Psoas muscle (tissue), 8 donors: Measurements from ENCODE around the gene ANXA8. TPM values are rescaled to one million over a fixed set of nuclear protein-coding genes. Genes with fewer than 3 reads are reported as not detected.
"Not testable (repeated sequence)": the region's sequence is repeated elsewhere in the genome, so short reads cannot be mapped to it uniquely, and the experiment has no call there.

Source experiments
- ATAC-seq, 4 donors: fragments of 200-7000 bp; cut with Tn5 transposase; one replicate each; pipeline ENCODE4 v1.9.1; 2020; ENCODE audit warnings: moderate library complexity in 3 of 4, mild to moderate bottlenecking in 2 of 4
- DNase-seq, 2 donors: peaks; one replicate each; pipeline ENCODE4 v3.0.0-alpha.2; 2020
- H3K27ac ChIP-seq: fragments of 200-600 bp; one replicate; pipeline ENCODE4 v1.8.0; 2022
- H3K27me3 ChIP-seq, 3 donors: fragments of 200-600 bp in 1 of 3; one replicate each; pipeline versions ENCODE4 v1.6.1 to v1.8.0; 2013 to 2022; ENCODE audit warnings: low read length in 2 of 3, mild to moderate bottlenecking in 2 of 3, moderate library complexity in 1 of 3; ENCODE audit not compliant: insufficient read depth in 3 of 3
- H3K36me3 ChIP-seq, 2 donors: fragments of 200-600 bp in 1 of 2; one replicate each; pipeline versions ENCODE4 v1.6.1 to v1.8.0; 2013 to 2022; ENCODE audit warnings: low read depth in 1 of 2, mild to moderate bottlenecking in 1 of 2, moderate library complexity in 1 of 2; ENCODE audit not compliant: insufficient read depth in 1 of 2
- H3K4me1 ChIP-seq: fragments of 200-600 bp; one replicate; pipeline ENCODE4 v1.8.0; 2022
- H3K4me3 ChIP-seq: fragments of 200-600 bp; one replicate; pipeline ENCODE4 v1.8.0; 2022; ENCODE audit warnings: mild to moderate bottlenecking
- H3K9me3 ChIP-seq: fragments of 200-600 bp; one replicate; pipeline ENCODE4 v1.8.0; 2022
- WGBS, 3 donors: extraction: QIAGEN DNeasy Blood & Tissue Kit; methylation state at CpG; one replicate each; pipeline versions ENCODE4 v1.1.6 to v1.1.7; 2013; 5-methylcytosine and 5-hydroxymethylcytosine counted together
- intact Hi-C, 2 donors: fragments of 100-400 bp; cut with DNase I; formaldehyde crosslinking; loops; one replicate each; pipeline versions ENCODE4 v1.11.0 to v1.14.2; 2022
- polyA plus RNA-seq, 3 donors: library from polyadenylated mRNA; stranded (reverse); fragments of 200-250 nt; gene quantifications; one replicate each; pipeline ENCODE4 v1.2.3, GENCODE V29; 2013
- total RNA-seq, 4 donors: library from RNA; stranded (reverse); fragmentation: NEBNext Ultra II Directional in 2 of 4; extraction: Animal tissue kit (Norgen Biotek cat#: 25700) in 2 of 4; gene quantifications; one replicate each; pipeline versions ENCODE4 v1.2.1 to v1.2.4, GENCODE V29; 2021 to 2023
- donor health status: healthy with polysubstance abuse.
- donor health status: DM: no; HTN: no; CAD: no; lungs with moderate emphysema.
- donor health status: Bipolar disorder and iron deficiency.
- donor health status: healthy.
- donor health status: DM: yes; HTN: yes; CAD: no.
- donor health status: DM: no; HTN: no; CAD: no.
- donor health status: DM: no; HTN: no; CAD: no.
- donor health status: DM: yes; HTN: yes; CAD: no.

The ANXA8 gene
- total and polyA plus RNA-seq, 7 donors = 0.03 to 0.17 (median 0.07) TPM; not detected in 3

GRCh38 chr10:47480133-47480532 lies 3.8 kb downstream of the ANXA8 start:
- DNase-seq, H3K36me3 ChIP-seq, H3K27ac ChIP-seq, H3K9me3 ChIP-seq, H3K4me3 ChIP-seq, H3K4me1 ChIP-seq, ATAC-seq, intact Hi-C loops, H3K27me3 ChIP-seq: not testable (repeated sequence)
- WGBS, 3 donors = no CpG with 5 or more reads among the region's 3 CpGs

- DNase-seq, H3K4me3 ChIP-seq, H3K27me3 ChIP-seq, ATAC-seq, H3K36me3 ChIP-seq, H3K27ac ChIP-seq, H3K9me3 ChIP-seq, intact Hi-C loops, H3K4me1 ChIP-seq: not testable (repeated sequence)
- WGBS, 3 donors = 68 to 81% (median 74%) methylated on average over 3 to 4 of the region's 5 CpGs
Observed at GRCh38 chr10:47478114-47478513, 5.8 kb downstream of the ANXA8 start.

GRCh38 chr10:47477078-47477477 lies 6.8 kb downstream of the ANXA8 start:
- intact Hi-C loops, H3K27ac ChIP-seq, H3K4me1 ChIP-seq, DNase-seq, H3K36me3 ChIP-seq, H3K4me3 ChIP-seq, ATAC-seq, H3K27me3 ChIP-seq, H3K9me3 ChIP-seq: not testable (repeated sequence)
- 85 to 96% (median 92%) methylated on average over 7 to 9 of the region's 11 CpGs for WGBS, 3 donors

GRCh38 chr10:47475101-47475500 lies 8.8 kb downstream of the ANXA8 start:
- H3K4me3 ChIP-seq, H3K36me3 ChIP-seq, H3K9me3 ChIP-seq, H3K27ac ChIP-seq, DNase-seq, H3K4me1 ChIP-seq, ATAC-seq, intact Hi-C loops, H3K27me3 ChIP-seq: not testable (repeated sequence)
- WGBS, 3 donors = 81 to 96% (median 87%) methylated on average over 4 to 5 of the region's 5 CpGs

GRCh38 chr10:47473516-47473915 lies 10.4 kb downstream of the ANXA8 start:
- H3K4me1 ChIP-seq, H3K27me3 ChIP-seq, H3K27ac ChIP-seq, H3K9me3 ChIP-seq, ATAC-seq, DNase-seq, H3K36me3 ChIP-seq, H3K4me3 ChIP-seq, intact Hi-C loops: not testable (repeated sequence)
- no CpG with 5 or more reads among the region's 7 CpGs for WGBS, 3 donors

GRCh38 chr10:47472647-47473046 lies 11.3 kb downstream of the ANXA8 start:
- H3K27me3 ChIP-seq, H3K4me1 ChIP-seq, H3K9me3 ChIP-seq, ATAC-seq, H3K36me3 ChIP-seq, intact Hi-C loops, H3K4me3 ChIP-seq, DNase-seq, H3K27ac ChIP-seq: not testable (repeated sequence)
- 60 to 100% methylated on average over 1 of the region's 3 CpGs; no CpG with 5 or more reads in 1 of the 3 donors for WGBS, 3 donors

- H3K4me1 ChIP-seq, DNase-seq, H3K27ac ChIP-seq, intact Hi-C loops, ATAC-seq, H3K36me3 ChIP-seq, H3K9me3 ChIP-seq, H3K27me3 ChIP-seq, H3K4me3 ChIP-seq: not testable (repeated sequence)
- no CpG with 5 or more reads among the region's 5 CpGs for WGBS, 3 donors
Observed at GRCh38 chr10:47472072-47472471, 11.8 kb downstream of the ANXA8 start.

- WGBS, 3 donors = 89 to 90% (median 90%) methylated on average over 11 to 15 of the region's 20 CpGs
Observed at GRCh38 chr10:47468731-47469528, 15.0 kb downstream of the ANXA8 start.

GRCh38 chr10:47467957-47468356 lies 16.0 kb downstream of the ANXA8 start:
- ATAC-seq, H3K9me3 ChIP-seq: not testable (repeated sequence)

More at GRCh38 chr10:47468731-47469528, 15.0 kb downstream of the ANXA8 start:
- intact Hi-C loops, ATAC-seq, DNase-seq, H3K4me3 ChIP-seq, H3K4me1 ChIP-seq, H3K27me3 ChIP-seq, H3K9me3 ChIP-seq, H3K27ac ChIP-seq, H3K36me3 ChIP-seq: not testable (repeated sequence)

GRCh38 chr10:47467458-47467857 lies 16.5 kb downstream of the ANXA8 start:
- WGBS, 3 donors = 89 to 100% (median 96%) methylated on average over 1 to 5 of the region's 5 CpGs
- H3K4me3 ChIP-seq, DNase-seq, H3K36me3 ChIP-seq, ATAC-seq, intact Hi-C loops, H3K27ac ChIP-seq, H3K27me3 ChIP-seq, H3K4me1 ChIP-seq, H3K9me3 ChIP-seq: not testable (repeated sequence)

More at GRCh38 chr10:47467957-47468356, 16.0 kb downstream of the ANXA8 start:
- DNase-seq, H3K36me3 ChIP-seq, intact Hi-C loops, H3K27me3 ChIP-seq, H3K27ac ChIP-seq, H3K4me3 ChIP-seq, H3K4me1 ChIP-seq: not testable (repeated sequence)
- 87 to 90% (median 87%) methylated on average over 3 to 5 of the region's 7 CpGs for WGBS, 3 donors

- ATAC-seq, H3K9me3 ChIP-seq, H3K36me3 ChIP-seq, H3K4me3 ChIP-seq, H3K27ac ChIP-seq, H3K4me1 ChIP-seq, H3K27me3 ChIP-seq, DNase-seq, intact Hi-C loops: not testable (repeated sequence)
- WGBS, 3 donors = 60 to 71% (median 65%) methylated on average over 11 to 14 of the region's 14 CpGs
Observed at GRCh38 chr10:47465216-47465917, 18.5 kb downstream of the ANXA8 start.
